Gastroesophageal sphincter (tissue), 3 donors: ENCODE data around the gene PHKA2.

Source experiments
- CTCF ChIP-seq, 4 experiments: fragments of 200-600 bp in 2 of 4; fragments of 450-650 bp in 2 of 4; sonication (generic) in 1 of 4; IDR thresholded peaks; one replicate each; pipeline ENCODE4 v1.5.1; 2017 to 2019; ENCODE audit warnings: antibody characterized with exemption in 4 of 4, mild to moderate bottlenecking in 2 of 4, moderate library complexity in 2 of 4
- POLR2A ChIP-seq, 2 donors: fragments of 450-650 bp; IDR thresholded peaks; one replicate each; pipeline ENCODE4 v1.6.1; 2017; ENCODE audit warnings: antibody characterized with exemption in 2 of 2, mild to moderate bottlenecking in 2 of 2, moderate library complexity in 1 of 2
- POLR2AphosphoS5 ChIP-seq: sonication (generic); formaldehyde crosslinking; IDR thresholded peaks from one replicate; pipeline ENCODE4 v1.6.1; 2017; ENCODE audit warnings: antibody characterized with exemption

- TF ChIP-seq CTCF (IDR thresholded peaks at IDR 0.05) (no peak), POLR2A (IDR thresholded peaks at IDR 0.05) (no peak), POLR2AphosphoS5 (no peak)
These were observed 44.6 kb upstream of the PHKA2 start for GRCh38 chrX:19028560-19028959.
